Lower leg skin (tissue), 3 donors: ENCODE measurements around the gene BLTP1.

ENCODE experiments used
- POLR2A ChIP-seq, 2 donors: fragments of 450-650 bp; IDR thresholded peaks; one replicate each; pipeline ENCODE4 v1.6.1; 2016 to 2017; ENCODE audit warnings: antibody characterized with exemption in 2 of 2, mild to moderate bottlenecking in 1 of 2, moderate library complexity in 1 of 2
- TF ChIP-seq, protein P1 (sequence below), 3 donors: fragments of 450-650 bp; IDR thresholded peaks; one replicate each; pipeline ENCODE4 v1.5.1; 2016; ENCODE audit warnings: antibody characterized with exemption in 3 of 3, mild to moderate bottlenecking in 3 of 3, moderate library complexity in 2 of 3

GRCh38 chr4:122122083-122122482, 30.0 kb upstream of the BLTP1 start:
- TF ChIP-seq, protein P1, sequence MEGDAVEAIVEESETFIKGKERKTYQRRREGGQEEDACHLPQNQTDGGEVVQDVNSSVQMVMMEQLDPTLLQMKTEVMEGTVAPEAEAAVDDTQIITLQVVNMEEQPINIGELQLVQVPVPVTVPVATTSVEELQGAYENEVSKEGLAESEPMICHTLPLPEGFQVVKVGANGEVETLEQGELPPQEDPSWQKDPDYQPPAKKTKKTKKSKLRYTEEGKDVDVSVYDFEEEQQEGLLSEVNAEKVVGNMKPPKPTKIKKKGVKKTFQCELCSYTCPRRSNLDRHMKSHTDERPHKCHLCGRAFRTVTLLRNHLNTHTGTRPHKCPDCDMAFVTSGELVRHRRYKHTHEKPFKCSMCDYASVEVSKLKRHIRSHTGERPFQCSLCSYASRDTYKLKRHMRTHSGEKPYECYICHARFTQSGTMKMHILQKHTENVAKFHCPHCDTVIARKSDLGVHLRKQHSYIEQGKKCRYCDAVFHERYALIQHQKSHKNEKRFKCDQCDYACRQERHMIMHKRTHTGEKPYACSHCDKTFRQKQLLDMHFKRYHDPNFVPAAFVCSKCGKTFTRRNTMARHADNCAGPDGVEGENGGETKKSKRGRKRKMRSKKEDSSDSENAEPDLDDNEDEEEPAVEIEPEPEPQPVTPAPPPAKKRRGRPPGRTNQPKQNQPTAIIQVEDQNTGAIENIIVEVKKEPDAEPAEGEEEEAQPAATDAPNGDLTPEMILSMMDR (IDR thresholded peaks at IDR 0.05) = no peak
- TF ChIP-seq POLR2A (IDR thresholded peaks at IDR 0.05) = no peak
